OCI-LY3 (cell line): Measurements from ENCODE around the gene SMYD1.

Source experiments
- EZH2phosphoT487 ChIP-seq: fragments of 200-600 bp; shearing (Covaris generic); IDR thresholded peaks from 2 replicates; pipeline ENCODE4 v1.6.1; 2018; ENCODE audit warnings: antibody characterized with exemption, mixed run types, low read depth
- TF ChIP-seq, protein P1 (sequence below): fragments of 200-600, 300-600 bp; sonication (generic); IDR thresholded peaks from 2 replicates; pipeline ENCODE4 v1.5.1; 2014; ENCODE audit warnings: antibody characterized with exemption, low read length, low read depth

DNA sequence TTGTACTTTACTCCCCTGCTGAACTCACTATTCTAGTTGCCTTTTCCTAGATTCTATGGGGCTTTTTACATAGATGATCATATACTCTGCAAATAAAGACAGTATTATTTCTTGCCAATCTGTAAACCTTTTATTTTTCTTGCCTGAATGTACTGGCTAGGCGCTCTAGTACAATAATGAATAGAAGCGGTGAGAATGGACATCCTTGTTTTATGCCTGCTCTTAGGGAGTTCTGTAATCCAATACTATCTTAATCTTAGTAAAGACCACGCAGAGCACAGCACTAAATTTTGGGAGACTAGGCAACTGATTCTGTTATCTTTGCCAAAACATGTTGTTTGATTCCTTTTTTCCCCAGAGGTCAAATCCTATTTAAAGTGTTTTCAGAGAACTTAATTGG is 19.1 kb upstream of the SMYD1 start:
- TF ChIP-seq, protein P1, sequence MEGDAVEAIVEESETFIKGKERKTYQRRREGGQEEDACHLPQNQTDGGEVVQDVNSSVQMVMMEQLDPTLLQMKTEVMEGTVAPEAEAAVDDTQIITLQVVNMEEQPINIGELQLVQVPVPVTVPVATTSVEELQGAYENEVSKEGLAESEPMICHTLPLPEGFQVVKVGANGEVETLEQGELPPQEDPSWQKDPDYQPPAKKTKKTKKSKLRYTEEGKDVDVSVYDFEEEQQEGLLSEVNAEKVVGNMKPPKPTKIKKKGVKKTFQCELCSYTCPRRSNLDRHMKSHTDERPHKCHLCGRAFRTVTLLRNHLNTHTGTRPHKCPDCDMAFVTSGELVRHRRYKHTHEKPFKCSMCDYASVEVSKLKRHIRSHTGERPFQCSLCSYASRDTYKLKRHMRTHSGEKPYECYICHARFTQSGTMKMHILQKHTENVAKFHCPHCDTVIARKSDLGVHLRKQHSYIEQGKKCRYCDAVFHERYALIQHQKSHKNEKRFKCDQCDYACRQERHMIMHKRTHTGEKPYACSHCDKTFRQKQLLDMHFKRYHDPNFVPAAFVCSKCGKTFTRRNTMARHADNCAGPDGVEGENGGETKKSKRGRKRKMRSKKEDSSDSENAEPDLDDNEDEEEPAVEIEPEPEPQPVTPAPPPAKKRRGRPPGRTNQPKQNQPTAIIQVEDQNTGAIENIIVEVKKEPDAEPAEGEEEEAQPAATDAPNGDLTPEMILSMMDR = no peak
- TF ChIP-seq EZH2phosphoT487 = no peak
